HEK293 (cell line): ENCODE data around the gene DCST1.

ENCODE experiments used
- CTCF ChIA-PET: fragments of 350-600 bp; formaldehyde crosslinking; extraction: SDS; loops from one replicate; lab custom pipeline; 2021; ENCODE audit warnings: antibody characterized with exemption; lab: Yijun Ruan, JAX
- POLR2A ChIA-PET: fragments of 300-600 bp; formaldehyde crosslinking; extraction: SDS; loops from one replicate; lab custom pipeline; 2020; ENCODE audit warnings: antibody characterized with exemption, inconsistent platforms; lab: Yijun Ruan, JAX
- H3K27ac ChIP-seq: fragments of 200-500 bp; sonication (Bioruptor generic); 2 replicates; pipeline ENCODE4 v1.5.1; 2014; ENCODE audit warnings: low read depth, low read length, control low read depth, inconsistent platforms; ENCODE audit errors: extremely low read depth
- H3K36me3 ChIP-seq, 2 experiments: fragments of 200-500 bp in 1 of 2; sonication (Bioruptor generic) in 1 of 2; 1 replicate in 1 of 2; 2 replicates in 1 of 2; pipeline ENCODE4 v1.5.1; 2014 to 2017; ENCODE audit warnings: inconsistent platforms in 2 of 2, low read length in 2 of 2; ENCODE audit not compliant: control insufficient read depth in 2 of 2, insufficient read depth in 1 of 2
- H3K4me1 ChIP-seq: fragments of 200-500 bp; sonication (Bioruptor generic); 2 replicates; pipeline ENCODE4 v1.5.1; 2014; ENCODE audit warnings: mild to moderate bottlenecking, low read length, inconsistent platforms; ENCODE audit not compliant: control insufficient read depth, insufficient read depth
- H3K4me3 ChIP-seq: 2 replicates; pipeline ENCODE4 v1.5.1; 2011; ENCODE audit warnings: low read depth, mild to moderate bottlenecking, control low read depth, low read length, moderate library complexity
- H3K9me3 ChIP-seq: fragments of 200-500 bp; sonication (Bioruptor generic); 2 replicates; pipeline ENCODE4 v1.5.1; 2014; ENCODE audit warnings: low read depth, low read length, inconsistent platforms; ENCODE audit not compliant: control insufficient read depth, insufficient read depth
- EGR2 ChIP-seq: fragments of 450-650 bp; formaldehyde crosslinking; IDR thresholded peaks from 2 replicates; pipeline ENCODE4 v1.5.1; 2016; ENCODE audit warnings: low read depth, missing biosample characterization, missing genetic modification characterization
- ELK4 ChIP-seq: IDR thresholded peaks from 2 replicates; pipeline ENCODE4 v1.6.1; 2011; ENCODE audit warnings: mild to moderate bottlenecking, low read depth, low read length, borderline replicate concordance
- PRDM2 ChIP-seq: fragments of 450-650 bp; formaldehyde crosslinking; IDR thresholded peaks from 2 replicates; pipeline ENCODE4 v1.5.1; 2016; ENCODE audit warnings: missing biosample characterization, missing genetic modification characterization, borderline replicate concordance
- ZBTB8A ChIP-seq: fragments of 450-650 bp; formaldehyde crosslinking; IDR thresholded peaks from 2 replicates; pipeline ENCODE4 v1.5.1; 2016; ENCODE audit warnings: missing biosample characterization, missing genetic modification characterization
- ZFHX2 ChIP-seq: fragments of 450-650 bp; formaldehyde crosslinking; conservative IDR thresholded peaks from 2 replicates; pipeline ENCODE4 v1.5.1; 2016; ENCODE audit warnings: missing biosample characterization, missing genetic modification characterization
- ZNF155 ChIP-seq: fragments of 450-650 bp; formaldehyde crosslinking; IDR thresholded peaks from 2 replicates; pipeline ENCODE4 v1.5.1; 2016; ENCODE audit warnings: missing biosample characterization, missing genetic modification characterization
- ZNF202 ChIP-seq: fragments of 450-650 bp; formaldehyde crosslinking; IDR thresholded peaks from 2 replicates; pipeline ENCODE4 v1.5.1; 2016; ENCODE audit warnings: missing biosample characterization, missing genetic modification characterization, borderline replicate concordance
- ZNF211 ChIP-seq: fragments of 450-650 bp; formaldehyde crosslinking; IDR thresholded peaks from 2 replicates; pipeline ENCODE4 v1.5.1; 2016; ENCODE audit warnings: low read depth, missing biosample characterization, missing genetic modification characterization
- ZNF221 ChIP-seq: fragments of 450-650 bp; formaldehyde crosslinking; IDR thresholded peaks from 2 replicates; pipeline ENCODE4 v1.5.1; 2017; ENCODE audit warnings: missing biosample characterization, missing genetic modification characterization, borderline replicate concordance
- ZNF223 ChIP-seq: fragments of 450-650 bp; formaldehyde crosslinking; IDR thresholded peaks from 2 replicates; pipeline ENCODE4 v1.5.1; 2016; ENCODE audit warnings: missing biosample characterization, missing genetic modification characterization
- ZNF266 ChIP-seq: fragments of 450-650 bp; formaldehyde crosslinking; IDR thresholded peaks from 2 replicates; pipeline ENCODE4 v1.5.1; 2016; ENCODE audit warnings: missing biosample characterization, missing genetic modification characterization, low read depth
- ZNF362 ChIP-seq: fragments of 450-650 bp; formaldehyde crosslinking; IDR thresholded peaks from 2 replicates; pipeline ENCODE4 v1.5.1; 2016; ENCODE audit warnings: missing biosample characterization, missing genetic modification characterization
- ZNF530 ChIP-seq: fragments of 450-650 bp; formaldehyde crosslinking; IDR thresholded peaks from 2 replicates; pipeline ENCODE4 v1.5.1; 2016; ENCODE audit warnings: low read depth, missing biosample characterization, missing genetic modification characterization
- ZNF549 ChIP-seq: fragments of 450-650 bp; IDR thresholded peaks from 2 replicates; pipeline ENCODE4 v1.5.1; 2018; ENCODE audit warnings: missing biosample characterization, missing genetic modification characterization, mild to moderate bottlenecking, inconsistent platforms, moderate library complexity
- ZNF600 ChIP-seq: fragments of 450-650 bp; formaldehyde crosslinking; IDR thresholded peaks from 2 replicates; pipeline ENCODE4 v1.5.1; 2016; ENCODE audit warnings: missing biosample characterization, missing genetic modification characterization
- ZNF654 ChIP-seq: fragments of 450-650 bp; formaldehyde crosslinking; IDR thresholded peaks from 2 replicates; pipeline ENCODE4 v1.5.1; 2016; ENCODE audit warnings: low read depth, missing biosample characterization, missing genetic modification characterization
- ZNF837 ChIP-seq: fragments of 450-650 bp; formaldehyde crosslinking; IDR thresholded peaks from 2 replicates; pipeline ENCODE4 v1.5.1; 2016; ENCODE audit warnings: missing biosample characterization, missing genetic modification characterization

Gene DCST1

GRCh38 chr1:154992721-154993571, 40.7 kb upstream of the DCST1 start (continued):
- TF ChIP-seq ZNF202 (tag by site-specific recombination) (no peak), ZBTB8A (peak; percentile 50)

DNA sequence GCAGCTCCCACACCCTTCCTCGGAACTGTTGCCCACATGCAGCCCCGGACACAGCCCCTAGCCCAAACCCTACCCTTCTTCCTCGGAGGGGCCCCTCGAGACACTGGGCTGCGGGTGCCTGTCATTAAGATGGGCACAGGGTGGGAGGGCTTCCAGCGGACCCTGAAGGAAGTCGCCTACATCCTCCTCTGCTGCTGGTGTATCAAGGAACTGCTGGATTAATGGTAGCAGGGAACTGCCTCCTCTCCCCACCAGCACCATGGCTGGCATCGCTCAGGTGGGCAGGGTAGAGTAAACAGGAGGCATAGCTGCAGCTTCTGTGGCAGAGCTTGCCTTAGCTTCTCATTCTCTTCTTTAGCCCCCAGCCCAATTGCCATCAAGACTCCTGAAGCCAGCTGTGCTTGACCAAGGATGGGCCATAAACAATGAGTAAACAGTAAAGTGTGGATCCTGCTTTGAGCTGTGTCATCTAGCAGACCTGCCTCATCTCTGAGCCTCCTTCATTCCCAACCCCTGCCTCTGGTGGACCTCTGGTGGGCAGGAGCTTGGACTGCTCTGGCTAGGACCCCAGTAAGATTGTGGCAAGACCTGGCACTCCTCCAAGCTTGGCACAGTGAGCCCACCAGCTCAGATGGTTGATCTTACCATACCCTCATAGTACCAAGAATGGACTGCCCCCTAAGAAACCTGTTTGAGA, 39.9 kb upstream of the DCST1 start, which contains the start of gene LENEP:
Gene LENEP, plus strand, starts transcription at position 15 of the 697 bp plus-strand sequence. Its CDS starts 22 bp downstream, at position 37.
- H3K27ac ChIP-seq: no peak within 1 kb of the TSS
- CTCF ChIA-PET: interaction anchor here (0.6 to 8.9 kb wide), 12 partner anchors 10 to 92 kb away, joined by 3 to 55 read pairs (median 4); partner anchors contain the start of genes FLAD1 and PYGO2
- peak; percentile 43 for TF ChIP-seq ZFHX2 (tag by site-specific recombination)
- TF ChIP-seq EGR2 (tag by site-specific recombination): 0 out of 2 replicates have a peak, but pooled peaks have one; percentile 25
- TF ChIP-seq PRDM2 (tag by site-specific recombination): no peak

DNA sequence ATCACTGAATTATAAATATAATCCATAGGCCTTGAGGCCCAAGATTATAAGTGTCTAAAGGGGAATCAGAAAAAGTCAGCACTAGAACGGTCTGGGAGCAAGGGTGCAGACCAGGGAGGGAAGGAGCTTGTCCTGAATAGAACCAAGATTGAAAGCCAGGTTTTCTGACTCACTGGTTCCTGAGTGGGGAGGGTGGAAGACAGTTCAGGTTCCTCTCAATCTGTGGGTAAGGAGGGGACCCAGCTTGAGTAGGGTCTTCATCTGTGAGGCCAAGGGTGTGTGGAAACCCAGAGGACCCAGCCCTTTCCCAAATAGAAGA, 39.4 kb upstream of the DCST1 start:
- ChIA-PET CTCF (interaction anchor here (0.6 to 8.9 kb wide), 11 partner anchors 11 to 91 kb away, joined by 3 to 55 read pairs (median 4); partner anchors contain the start of genes FLAD1 and PYGO2), POLR2A (interaction anchor here (0.8 to 3.3 kb wide), 11 partner anchors 11 to 338 kb away, joined by 3 to 28 read pairs (median 4); partner anchors contain the start of genes FLAD1, PBXIP1 and PYGO2)
- Histone ChIP-seq H3K9me3 (no peaks in the 10 kb centered on the region), H3K4me1 (no peaks in the 10 kb centered on the region), H3K36me3 (peaks cover 0 to 23% of the 10 kb centered on the region in 2 experiments; a peak in 2 of 3 replicates), H3K27ac (no peak overlapping the region), H3K4me3 (no peak overlapping the region)
- peak; percentile 49; the same call in 1 of the 2 replicates for TF ChIP-seq ZNF600 (tag by site-specific recombination)
- TF ChIP-seq ZNF837 (tag by site-specific recombination): no peak

More for the DNA sequence above, 39.9 kb upstream of the DCST1 start, which contains the start of gene LENEP:
- H3K4me1 ChIP-seq: no peaks in the 10 kb centered on the region
- POLR2A ChIA-PET: interaction anchor here (0.8 to 3.3 kb wide), 13 partner anchors 10 to 338 kb away, joined by 3 to 28 read pairs (median 4); partner anchors contain the start of genes CKS1B, FLAD1, PBXIP1 and PYGO2
- no peak within 1 kb of the TSS for H3K4me3 ChIP-seq
- H3K9me3 ChIP-seq: no peaks in the 10 kb centered on the region
- H3K36me3 ChIP-seq: peaks cover 0 to 28% of the 10 kb centered on the region in 2 experiments; a peak in 2 of 3 replicates

DNA sequence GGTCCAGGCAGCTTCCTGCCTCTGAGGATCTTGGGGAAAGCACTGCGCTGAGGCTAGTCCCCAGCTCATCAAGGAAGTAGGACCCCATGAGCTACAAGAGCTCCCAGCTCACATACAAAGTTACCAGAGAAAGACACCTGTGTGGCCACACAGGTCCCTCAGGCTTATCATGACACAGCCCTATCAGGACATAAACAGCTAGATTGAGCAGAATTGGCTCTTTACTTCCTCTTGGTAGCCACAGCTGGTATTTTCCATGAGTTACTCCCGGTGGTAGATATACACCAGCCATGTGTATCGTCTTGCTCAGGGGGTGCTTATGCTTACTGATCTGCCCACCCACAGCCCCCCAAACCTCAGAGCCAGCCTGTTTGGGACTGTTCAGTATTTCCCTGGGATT, 39.0 kb upstream of the DCST1 start:
- Histone ChIP-seq H3K4me1 (peaks cover under 1% of the 10 kb centered on the region; the same call in 1 of the 2 replicates), H3K36me3 (peaks cover 0 to 20% of the 10 kb centered on the region in 2 experiments; a peak in 2 of 3 replicates), H3K27ac (no peak overlapping the region), H3K4me3 (no peak overlapping the region), H3K9me3 (no peaks in the 10 kb centered on the region)
- ChIA-PET CTCF (interaction anchor here (0.6 to 8.9 kb wide), 13 partner anchors 9 to 91 kb away, joined by 3 to 55 read pairs (median 4); partner anchors contain the start of genes FLAD1, PBXIP1, PYGO2 and SHC1), POLR2A (interaction anchor here (0.6 to 3.3 kb wide), 11 partner anchors 9 to 50 kb away, joined by 3 to 28 read pairs (median 4); partner anchors contain the start of genes FLAD1, PBXIP1, PYGO2 and SHC1)
- TF ChIP-seq ZNF223 (no peak), ZNF530 (no peak), ZNF155 (tag by site-specific recombination) (no peak), ZNF654 (tag by site-specific recombination) (no peak), ZNF211 (tag by site-specific recombination) (no peak), ZNF221 (tag by site-specific recombination) (no peak), ZNF362 (tag by site-specific recombination) (no peak), ZNF266 (tag by site-specific recombination) (no peak), ELK4 (no peak), ZNF549 (tag by site-specific recombination) (no peak)
